Loucy (cell line): ENCODE measurements around the gene STX10.

Experiments used
- EZH2phosphoT487 ChIP-seq: fragments of 200-600 bp; IDR thresholded peaks from 2 replicates; pipeline ENCODE4 v1.6.1; 2018; ENCODE audit warnings: antibody characterized with exemption, mild to moderate bottlenecking, moderate library complexity, borderline replicate concordance
- TF ChIP-seq, protein P1 (sequence below): fragments of 200-600 bp; sonication (generic); conservative IDR thresholded peaks from 2 replicates; pipeline ENCODE4 v1.5.1; 2014; ENCODE audit warnings: mild to moderate bottlenecking, antibody characterized with exemption, low read length

DNA sequence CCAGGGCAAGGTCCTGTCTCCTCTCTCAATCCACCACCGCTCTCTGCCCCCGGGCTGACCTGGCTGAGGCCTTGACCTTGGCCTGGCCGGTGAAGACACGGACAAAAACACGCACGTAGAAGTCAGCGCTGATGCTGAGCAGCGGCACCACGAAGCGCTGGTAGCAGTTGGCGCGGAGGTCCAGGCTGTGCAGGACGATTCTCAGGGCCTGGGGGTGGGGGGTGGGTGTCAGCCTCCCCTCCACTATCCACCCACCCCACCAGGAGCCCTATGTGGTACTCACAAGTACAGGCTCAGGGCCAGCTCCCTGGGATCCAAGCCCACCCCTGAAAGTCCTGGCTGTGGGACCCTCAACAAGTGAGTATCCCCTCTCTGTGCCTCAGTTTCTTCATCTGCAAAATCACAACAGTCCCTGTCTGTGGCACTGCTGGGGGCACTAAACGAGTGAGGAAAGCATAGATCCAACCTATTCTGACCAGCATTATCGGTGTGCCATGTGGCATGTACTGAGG, 40.0 kb downstream of the STX10 start:
- TF ChIP-seq, protein P1, sequence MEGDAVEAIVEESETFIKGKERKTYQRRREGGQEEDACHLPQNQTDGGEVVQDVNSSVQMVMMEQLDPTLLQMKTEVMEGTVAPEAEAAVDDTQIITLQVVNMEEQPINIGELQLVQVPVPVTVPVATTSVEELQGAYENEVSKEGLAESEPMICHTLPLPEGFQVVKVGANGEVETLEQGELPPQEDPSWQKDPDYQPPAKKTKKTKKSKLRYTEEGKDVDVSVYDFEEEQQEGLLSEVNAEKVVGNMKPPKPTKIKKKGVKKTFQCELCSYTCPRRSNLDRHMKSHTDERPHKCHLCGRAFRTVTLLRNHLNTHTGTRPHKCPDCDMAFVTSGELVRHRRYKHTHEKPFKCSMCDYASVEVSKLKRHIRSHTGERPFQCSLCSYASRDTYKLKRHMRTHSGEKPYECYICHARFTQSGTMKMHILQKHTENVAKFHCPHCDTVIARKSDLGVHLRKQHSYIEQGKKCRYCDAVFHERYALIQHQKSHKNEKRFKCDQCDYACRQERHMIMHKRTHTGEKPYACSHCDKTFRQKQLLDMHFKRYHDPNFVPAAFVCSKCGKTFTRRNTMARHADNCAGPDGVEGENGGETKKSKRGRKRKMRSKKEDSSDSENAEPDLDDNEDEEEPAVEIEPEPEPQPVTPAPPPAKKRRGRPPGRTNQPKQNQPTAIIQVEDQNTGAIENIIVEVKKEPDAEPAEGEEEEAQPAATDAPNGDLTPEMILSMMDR: no peak
- TF ChIP-seq EZH2phosphoT487: no peak
